Activated B cell treated with CpG ODN at 0.5 μM for 24 hours (primary cell): ENCODE results near the gene WDR43. TPM values are rescaled to one million over a fixed set of nuclear protein-coding genes. Genes with fewer than 3 reads are reported as not detected.
A peak's percentile ranks its signal among the peaks of the same experiment; 100 is the strongest.

Source experiments
- ATAC-seq: fragments of 200-7000 bp; cut with Tn5 transposase; one replicate; pipeline ENCODE4 v1.10.0; 2021; ENCODE audit warnings: low read depth, mild to moderate bottlenecking, moderate library complexity
- CTCF ChIA-PET: fragments of 350-600 bp; sonication (Branson Sonifier 250); formaldehyde crosslinking; loops from one replicate; lab custom pipeline; 2021; ENCODE audit warnings: antibody characterized with exemption; lab: Charles Lee
- POLR2A ChIA-PET: fragments of 350-600 bp; sonication (Branson Sonifier 250); formaldehyde crosslinking; loops from one replicate; lab custom pipeline; 2021; ENCODE audit warnings: antibody characterized with exemption; lab: Charles Lee
- DNase-seq: peaks from one replicate; pipeline ENCODE4 v3.0.0; 2022
- H3K27ac Mint-ChIP-seq: one replicate; pipeline ENCODE4 v1.8.0; 2020; ENCODE audit warnings: mixed read lengths
- H3K27me3 Mint-ChIP-seq: one replicate; pipeline ENCODE4 v1.8.0; 2021; ENCODE audit warnings: mixed read lengths
- H3K36me3 Mint-ChIP-seq: one replicate; pipeline ENCODE4 v1.8.0; 2021; ENCODE audit warnings: low read depth, mixed read lengths
- H3K4me1 Mint-ChIP-seq: one replicate; pipeline ENCODE4 v1.8.0; 2021; ENCODE audit warnings: mixed read lengths
- H3K4me3 Mint-ChIP-seq: one replicate; pipeline ENCODE4 v1.8.0; 2020; ENCODE audit warnings: mild to moderate bottlenecking, mixed read lengths
- H3K9me3 Mint-ChIP-seq: one replicate; pipeline ENCODE4 v1.8.0; 2020; ENCODE audit warnings: mixed read lengths
- CTCF ChIP-seq: fragments of 200-600 bp; IDR thresholded peaks from one replicate; pipeline ENCODE4 v1.8.0; 2022; ENCODE audit warnings: antibody characterized with exemption, mild to moderate bottlenecking
- intact Hi-C: fragments of 100-400 bp; cut with micrococcal nuclease; formaldehyde crosslinking; loops from one replicate; pipeline ENCODE4 v1.15.1; 2024
- total RNA-seq: library from RNA; stranded (reverse); gene quantifications from 2 replicates; pipeline ENCODE4 v1.2.3, GENCODE V29; 2022

Gene WDR43
- total RNA-seq, 1 donor from 2014 or later, result 98.8 TPM

GRCh38 chr2:28893488-28893887 lies 979 bp upstream of the WDR43 start:
- DNase-seq (no peak), ATAC-seq (no peak)
- Mint-ChIP-seq H3K4me3 (peak overlapping the region; percentile 26), H3K27me3 (no peaks in the 10 kb centered on the region), H3K27ac (peak overlapping the region; percentile 30), H3K36me3 (peaks cover 13% of the 10 kb centered on the region), H3K9me3 (no peaks in the 10 kb centered on the region), H3K4me1 (peaks cover 36% of the 10 kb centered on the region)
- ChIA-PET POLR2A (interaction anchor here (3.1 to 5.8 kb wide), 2 partner anchors 23 to 142 kb away, joined by 17 to 118 read pairs; partner anchors contain the start of genes PPP1CB and TRMT61B), CTCF (interaction anchor here (0.6 kb wide), 1 partner anchor 10 kb away, joined by 4 read pairs; no protein-coding TSS in a partner anchor)
- TF ChIP-seq CTCF, result no peak
- intact Hi-C loops, result loop anchor here (10.0 kb wide), 2 partner anchors 1119 to 1251 kb away; partner anchors contain the start of genes MRPL33 and YPEL5

GRCh38 chr2:28895189-28895893 lies 874 bp downstream of the WDR43 start:
- Mint-ChIP-seq H3K4me1 (peaks cover 50% of the 10 kb centered on the region), H3K36me3 (peaks cover 13% of the 10 kb centered on the region), H3K9me3 (no peaks in the 10 kb centered on the region), H3K4me3 (peak overlapping the region; percentile 99), H3K27me3 (no peaks in the 10 kb centered on the region), H3K27ac (peak overlapping the region; percentile 87)
- no peak for DNase-seq
- intact Hi-C loops, result loop anchor here (5.0 to 10.0 kb wide), 3 partner anchors 73 to 1249 kb away; partner anchors contain the start of genes MRPL33 and YPEL5
- ChIA-PET CTCF (no interaction called here), POLR2A (interaction anchor here (0.7 to 5.8 kb wide), 8 partner anchors 9 to 1005 kb away, joined by 3 to 118 read pairs (median 4); partner anchors contain the start of genes BABAM2, PPP1CB, RBKS and TRMT61B)
- no peak for TF ChIP-seq CTCF
- peak; percentile 3 for ATAC-seq

GRCh38 chr2:28896906-28897305 lies 2.4 kb downstream of the WDR43 start:
- Mint-ChIP-seq H3K36me3 (peaks cover 20% of the 10 kb centered on the region), H3K9me3 (no peaks in the 10 kb centered on the region), H3K4me3 (peak overlapping the region; percentile 99), H3K4me1 (peaks cover 59% of the 10 kb centered on the region), H3K27me3 (no peaks in the 10 kb centered on the region), H3K27ac (no peak overlapping the region)
- no peak for TF ChIP-seq CTCF
- CTCF ChIA-PET, result interaction anchor here (1.1 kb wide), 1 partner anchor 79 kb away, joined by 3 read pairs; no protein-coding TSS in a partner anchor
- intact Hi-C loops, result loop anchor here (5.0 to 10.0 kb wide), 3 partner anchors 75 to 1248 kb away; partner anchors contain the start of genes MRPL33 and YPEL5
- DNase-seq (no peak), ATAC-seq (no peak)
- POLR2A ChIA-PET, result interaction anchor here (5.8 kb wide), 1 partner anchor 26 kb away, joined by 118 read pairs; the partner anchor contains the start of gene TRMT61B

- H3K27me3 Mint-ChIP-seq, result no peaks in the 10 kb centered on the region
- H3K4me1 Mint-ChIP-seq, result peaks cover 59% of the 10 kb centered on the region
- intact Hi-C loops, result loop anchor here (5.0 to 10.0 kb wide), 3 partner anchors 76 to 1247 kb away; partner anchors contain the start of genes MRPL33 and YPEL5
- CTCF ChIA-PET, result no interaction called here
- POLR2A ChIA-PET, result no interaction called here
- peaks cover 28% of the 10 kb centered on the region for H3K36me3 Mint-ChIP-seq
- DNase-seq (no peak), ATAC-seq (no peak)
- no peaks in the 10 kb centered on the region for H3K9me3 Mint-ChIP-seq
- H3K27ac Mint-ChIP-seq, result no peak overlapping the region
- no peak for TF ChIP-seq CTCF
- H3K4me3 Mint-ChIP-seq, result peak overlapping the region; percentile 28
These were observed 3.6 kb downstream of the WDR43 start for GRCh38 chr2:28898048-28898447.

GRCh38 chr2:28901202-28901601 lies 6.7 kb downstream of the WDR43 start:
- POLR2A ChIA-PET, result interaction anchor here (0.9 kb wide), 1 partner anchor 31 kb away, joined by 3 read pairs; the partner anchor contains the start of gene TRMT61B
- no peak for TF ChIP-seq CTCF
- H3K9me3 Mint-ChIP-seq, result no peaks in the 10 kb centered on the region
- CTCF ChIA-PET, result no interaction called here
- peaks cover 47% of the 10 kb centered on the region for H3K36me3 Mint-ChIP-seq
- no peaks in the 10 kb centered on the region for H3K27me3 Mint-ChIP-seq
- ATAC-seq (no peak), DNase-seq (no peak)
- no peak overlapping the region for H3K27ac Mint-ChIP-seq
- intact Hi-C loops, result no loop called here
- no peak overlapping the region for H3K4me3 Mint-ChIP-seq
- peaks cover 49% of the 10 kb centered on the region for H3K4me1 Mint-ChIP-seq
